GM19035 (cell line): ENCODE results near the gene SZT2.

ENCODE experiments used
- ATAC-seq: cut with Tn5 transposase; IDR thresholded peaks from one replicate; pipeline ENCODE4 v1.9.1; 2021; ENCODE audit not compliant: unreplicated experiment

SZT2 gene

DNA sequence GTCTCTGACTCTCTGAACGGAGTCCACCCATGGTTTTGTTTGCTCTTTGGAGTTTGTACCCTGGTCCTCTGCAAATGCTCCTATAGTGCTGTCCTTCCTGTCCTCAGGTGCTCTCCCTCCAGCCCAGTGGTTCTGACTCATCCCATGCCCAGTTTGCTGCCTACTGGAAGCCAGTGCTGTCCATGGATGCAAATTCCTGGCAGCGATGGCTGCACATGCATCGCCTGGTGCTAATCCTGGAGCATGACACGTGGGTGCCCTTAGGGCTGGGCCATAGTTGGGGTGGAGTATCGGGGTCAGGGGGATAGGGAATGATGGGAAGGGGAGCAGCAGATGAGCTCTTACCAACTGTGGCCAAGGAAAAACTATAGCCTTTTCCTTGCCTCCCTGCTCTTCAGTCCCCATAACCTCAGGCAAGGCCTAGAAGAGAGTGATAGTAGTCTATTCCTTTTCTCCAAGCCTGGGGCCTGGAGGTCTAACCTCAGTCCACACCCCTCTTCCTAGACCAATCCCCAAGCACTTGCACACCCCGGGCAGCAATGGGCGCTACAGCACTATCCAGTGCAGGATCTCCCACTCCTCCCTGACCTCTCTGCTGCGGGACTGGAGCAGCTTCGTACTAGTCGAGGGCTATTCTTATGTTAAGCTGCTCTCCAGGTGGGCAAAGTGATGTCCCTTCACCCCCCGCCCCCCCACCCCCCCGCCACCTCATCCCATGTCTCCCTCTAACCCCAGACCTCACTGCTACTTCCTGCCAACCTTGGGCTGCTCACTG is 32.5 kb downstream of the SZT2 start:
- ATAC-seq: no peak

DNA sequence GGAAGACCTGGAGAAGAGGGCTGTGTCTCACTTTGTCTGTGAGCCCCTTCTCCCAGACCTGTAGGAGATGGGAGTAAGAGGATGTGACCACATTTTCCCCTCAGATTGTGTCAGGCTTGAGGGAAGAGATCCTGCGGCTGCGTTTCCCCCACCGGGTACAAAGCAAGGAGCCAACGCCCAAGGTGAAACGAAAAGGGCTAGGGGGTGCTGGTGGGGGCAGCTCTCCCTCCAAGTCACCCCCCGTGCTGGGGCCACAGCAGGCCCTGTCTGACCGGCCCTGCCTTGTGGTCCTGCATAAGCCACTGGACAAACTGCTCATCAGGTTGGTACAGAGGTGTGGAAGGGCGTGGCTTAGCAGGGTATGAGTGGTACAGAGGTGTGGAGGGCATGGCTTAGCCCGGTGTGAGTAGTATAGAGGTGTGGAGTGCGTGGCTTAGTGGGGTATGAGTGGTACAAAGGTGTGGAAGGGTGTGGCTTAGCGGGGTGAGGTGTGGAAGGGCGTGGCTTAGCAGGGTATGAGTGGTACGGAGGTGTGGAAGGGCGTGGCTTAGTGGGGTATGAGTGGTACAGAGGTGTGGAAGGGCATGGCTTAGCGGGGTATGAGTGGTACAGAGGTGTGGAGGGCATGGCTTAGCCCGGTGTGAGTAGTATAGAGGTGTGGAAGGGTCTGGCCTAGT is 33.4 kb downstream of the SZT2 start:
- no peak for ATAC-seq

DNA sequence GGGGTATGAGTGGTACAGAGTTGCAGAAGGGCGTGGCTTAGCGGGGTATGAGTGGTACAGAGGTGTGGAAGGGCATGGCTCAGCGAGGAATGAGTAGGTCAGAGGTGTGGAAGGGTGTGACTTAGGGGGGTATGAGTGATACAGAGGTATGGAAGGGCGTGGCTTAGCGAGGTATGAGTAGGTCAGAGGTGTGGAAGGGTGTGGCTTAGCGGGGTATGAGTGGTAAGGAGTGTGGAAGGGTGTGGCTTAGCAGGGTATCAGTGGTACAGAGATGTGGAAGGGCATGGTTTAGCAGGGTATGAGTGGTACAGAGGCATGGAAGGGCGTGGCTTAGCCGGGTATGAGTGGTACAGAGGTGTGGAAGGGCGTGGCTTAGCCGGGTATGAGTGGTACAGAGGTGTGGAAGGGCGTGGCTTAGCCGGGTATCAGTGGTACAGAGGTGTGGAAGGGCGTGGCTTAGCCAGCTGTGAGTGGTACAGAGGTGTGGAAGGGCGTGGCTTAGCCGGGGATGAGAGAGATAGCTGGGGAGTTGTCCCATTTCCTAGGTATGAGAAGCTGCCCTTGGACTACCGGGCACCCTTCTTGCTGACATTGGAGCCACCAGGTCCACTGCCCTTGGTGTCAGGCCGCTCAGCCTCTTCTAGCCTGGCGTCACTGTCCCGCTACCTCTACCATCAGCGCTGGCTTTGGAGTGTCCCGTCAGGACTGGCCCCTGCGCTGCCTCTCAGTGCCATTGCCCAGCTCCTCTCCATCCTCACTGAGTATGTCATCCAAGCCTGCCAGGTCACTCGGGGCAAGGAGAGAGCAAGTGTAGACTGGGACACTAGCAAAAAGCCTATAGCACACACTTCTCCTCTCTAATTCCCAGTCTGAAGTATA is 34.2 kb downstream of the SZT2 start:
- no peak for ATAC-seq

DNA sequence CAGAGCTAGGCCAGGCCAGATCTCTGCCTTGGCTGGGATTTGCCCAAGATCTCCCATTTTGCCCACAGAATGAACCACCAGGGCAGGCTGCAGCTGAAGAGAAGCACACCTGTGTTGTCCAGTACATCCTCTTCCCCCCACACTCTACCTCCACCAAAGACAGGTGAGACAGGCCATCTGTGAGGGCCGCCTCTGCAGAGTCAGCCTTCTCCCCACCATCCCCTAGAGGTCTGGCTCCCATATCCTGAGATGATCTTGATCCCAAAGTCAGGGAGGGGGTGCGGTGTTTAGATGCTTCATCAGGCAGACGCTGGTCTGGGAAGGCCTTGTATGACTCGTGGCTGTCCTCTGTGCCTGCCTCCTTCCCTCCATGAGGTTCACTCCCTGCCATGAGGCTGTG is 35.3 kb downstream of the SZT2 start:
- ATAC-seq: no peak

DNA sequence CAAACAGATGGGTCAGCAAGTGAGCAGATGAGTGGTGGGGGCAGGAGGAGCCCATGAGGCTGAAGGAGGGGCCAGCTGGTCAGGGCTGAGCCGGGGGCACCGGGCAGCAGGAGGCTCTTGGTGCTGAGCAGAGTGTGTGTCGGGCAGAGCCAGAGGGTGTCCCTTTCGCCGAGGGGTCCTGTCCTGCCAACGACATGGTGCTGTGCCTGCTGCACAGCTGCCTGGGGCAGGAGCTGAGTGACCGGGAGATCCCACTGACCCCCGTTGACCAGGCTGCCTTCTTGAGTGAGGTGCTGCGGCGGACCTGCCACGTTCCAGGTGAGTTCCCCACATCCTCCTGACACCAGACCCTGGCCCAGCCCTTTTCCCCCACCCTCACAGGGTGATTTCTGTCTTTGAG is 36.5 kb downstream of the SZT2 start:
- no peak for ATAC-seq

DNA sequence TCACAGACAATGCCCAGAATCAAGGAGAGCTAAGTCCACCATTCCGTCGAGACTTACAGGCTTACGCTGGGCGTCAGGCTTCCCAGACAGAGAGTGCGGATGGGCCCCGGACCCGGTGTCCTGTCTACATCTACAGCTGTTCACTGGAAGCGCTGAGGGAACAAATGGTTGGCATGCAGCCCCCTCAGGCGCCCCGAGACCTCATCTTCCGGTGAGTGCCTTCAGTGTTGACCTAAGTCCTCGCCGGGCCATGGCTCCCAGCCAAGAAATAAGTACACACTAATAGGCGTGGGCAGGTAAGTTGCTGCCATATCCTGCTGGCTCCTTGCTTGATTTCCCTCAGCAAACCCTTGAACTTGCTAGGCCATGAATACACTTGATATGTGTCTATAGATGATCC is 37.8 kb downstream of the SZT2 start:
- no peak for ATAC-seq

DNA sequence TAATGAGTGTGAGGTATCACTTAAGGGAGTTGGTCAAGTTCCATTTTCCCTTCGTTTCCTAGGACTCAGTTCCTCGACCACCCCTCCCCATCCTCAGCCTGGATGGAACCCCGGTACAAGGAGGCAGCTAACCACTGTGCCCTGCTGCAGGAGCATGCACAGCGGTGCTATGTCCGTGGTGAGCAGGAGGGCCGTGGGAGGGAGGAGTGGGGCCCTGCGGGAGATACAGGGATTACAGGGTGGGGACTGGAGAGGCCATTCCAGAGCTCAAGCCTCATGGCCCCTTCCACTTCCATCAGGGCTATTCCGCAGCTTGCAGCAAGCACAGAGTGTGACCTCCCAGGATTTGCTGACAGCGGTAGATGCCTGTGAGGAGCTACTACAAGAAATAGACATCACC is 38.2 kb downstream of the SZT2 start:
- ATAC-seq: no peak

DNA sequence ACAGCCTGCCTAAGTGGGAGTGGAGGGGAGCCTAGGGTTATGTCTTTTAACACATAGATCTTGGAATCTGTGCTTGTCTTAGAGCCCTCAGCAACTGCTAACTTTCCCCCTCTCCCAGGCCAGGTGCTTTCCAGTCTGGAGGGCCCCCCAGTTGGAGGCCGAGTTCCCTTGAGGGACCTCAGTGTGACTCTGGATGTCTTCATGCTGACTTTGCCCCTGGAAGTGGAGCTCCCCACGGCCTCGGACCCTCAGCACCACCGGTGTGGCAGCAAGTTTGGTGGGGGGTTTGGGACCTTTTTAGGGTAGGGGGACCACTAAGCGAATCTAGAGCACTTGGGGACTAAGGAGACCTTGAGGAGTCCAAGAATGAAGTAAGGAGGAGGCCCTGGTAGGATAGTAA is 41.1 kb downstream of the SZT2 start:
- ATAC-seq: no peak

DNA sequence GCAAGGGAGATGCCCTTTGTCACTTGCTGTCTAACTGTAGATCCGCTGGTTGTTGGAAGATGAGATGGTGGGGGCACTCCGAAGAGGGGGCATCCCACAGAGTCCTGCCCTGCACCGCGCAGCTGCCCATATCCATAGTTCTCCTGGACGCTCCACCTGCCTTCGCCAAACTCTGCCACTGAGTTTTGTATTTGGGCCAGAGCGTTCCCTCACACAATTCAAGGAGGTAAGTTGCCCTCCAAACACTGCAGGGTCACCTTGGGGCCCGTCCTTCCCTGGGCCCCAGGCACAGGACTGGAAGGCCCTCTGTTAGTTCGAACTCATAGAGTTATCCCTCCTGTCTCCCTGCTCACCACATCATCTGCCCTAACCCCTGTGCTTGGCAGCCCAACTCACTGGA is 42.0 kb downstream of the SZT2 start:
- ATAC-seq: no peak

DNA sequence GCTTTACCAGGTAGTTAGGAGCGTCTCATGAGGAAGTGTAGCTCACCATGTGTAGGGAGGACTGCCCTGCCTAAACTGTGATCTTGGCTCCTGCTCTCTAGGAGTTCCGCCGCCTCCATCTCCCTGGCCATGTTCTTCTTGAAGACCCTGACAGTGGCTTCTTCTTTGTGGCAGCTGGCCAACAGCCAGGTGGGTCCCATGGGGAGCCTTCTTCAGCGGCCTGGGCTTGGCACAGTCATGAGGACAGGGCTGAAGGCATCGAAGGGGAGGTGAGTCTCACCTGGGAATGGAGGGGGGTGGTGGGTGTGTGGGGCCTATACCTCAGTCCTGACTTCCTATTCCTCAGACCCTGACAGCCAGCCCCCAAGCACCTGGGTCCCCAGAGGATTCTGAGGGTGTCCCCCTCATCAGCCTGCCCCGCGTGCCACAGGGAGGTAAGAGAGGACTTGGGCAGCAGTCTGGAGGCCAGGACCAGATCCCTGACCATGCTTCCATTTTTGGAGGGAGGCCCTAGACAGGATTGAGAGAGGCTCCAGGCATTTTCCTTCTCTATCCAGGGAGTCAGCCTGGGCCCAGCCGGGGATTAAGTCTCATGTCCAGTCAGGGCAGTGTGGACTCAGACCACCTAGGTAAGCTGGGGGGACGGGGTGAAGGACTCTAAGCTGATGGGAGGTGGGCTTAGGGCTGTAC is 42.6 kb downstream of the SZT2 start:
- no peak for ATAC-seq

DNA sequence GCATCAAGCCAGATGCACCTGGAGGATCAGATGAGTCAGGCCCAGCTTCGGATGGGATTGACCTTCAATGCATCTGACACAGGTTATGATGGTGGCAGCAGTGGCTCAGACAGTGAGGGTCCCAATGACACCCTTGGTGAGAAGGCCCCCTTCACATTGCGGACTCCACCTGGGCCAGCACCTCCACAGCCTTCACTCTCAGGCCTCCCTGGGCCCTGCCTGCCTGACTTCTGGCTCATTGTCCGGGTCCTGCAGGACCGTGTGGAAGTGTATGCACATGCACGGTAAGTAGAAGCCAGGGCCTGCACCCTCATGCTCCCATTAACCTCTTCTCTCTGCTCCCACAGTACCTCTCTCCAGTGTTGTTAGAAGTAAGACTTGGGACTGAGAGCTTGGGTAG is 43.2 kb downstream of the SZT2 start:
- no peak for ATAC-seq

DNA sequence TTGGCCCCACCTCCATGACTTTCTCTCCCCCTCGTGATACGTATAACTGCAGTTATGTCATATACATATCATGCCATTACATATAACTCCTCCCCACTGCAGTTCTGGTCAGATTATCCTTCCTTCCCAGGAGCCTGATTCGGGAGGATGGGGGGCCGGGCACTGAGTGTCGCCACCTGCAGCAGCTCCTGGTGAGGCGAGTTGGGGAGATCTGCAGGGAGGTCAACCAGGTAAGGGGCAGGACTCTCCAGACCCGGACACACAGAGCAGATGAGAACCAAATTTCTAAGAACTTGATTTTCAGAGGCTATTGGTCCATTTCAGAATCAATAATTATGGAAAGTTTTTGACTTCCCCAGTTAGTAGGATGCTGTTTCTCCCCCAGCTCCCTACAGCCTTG is 44.6 kb downstream of the SZT2 start:
- no peak for ATAC-seq

DNA sequence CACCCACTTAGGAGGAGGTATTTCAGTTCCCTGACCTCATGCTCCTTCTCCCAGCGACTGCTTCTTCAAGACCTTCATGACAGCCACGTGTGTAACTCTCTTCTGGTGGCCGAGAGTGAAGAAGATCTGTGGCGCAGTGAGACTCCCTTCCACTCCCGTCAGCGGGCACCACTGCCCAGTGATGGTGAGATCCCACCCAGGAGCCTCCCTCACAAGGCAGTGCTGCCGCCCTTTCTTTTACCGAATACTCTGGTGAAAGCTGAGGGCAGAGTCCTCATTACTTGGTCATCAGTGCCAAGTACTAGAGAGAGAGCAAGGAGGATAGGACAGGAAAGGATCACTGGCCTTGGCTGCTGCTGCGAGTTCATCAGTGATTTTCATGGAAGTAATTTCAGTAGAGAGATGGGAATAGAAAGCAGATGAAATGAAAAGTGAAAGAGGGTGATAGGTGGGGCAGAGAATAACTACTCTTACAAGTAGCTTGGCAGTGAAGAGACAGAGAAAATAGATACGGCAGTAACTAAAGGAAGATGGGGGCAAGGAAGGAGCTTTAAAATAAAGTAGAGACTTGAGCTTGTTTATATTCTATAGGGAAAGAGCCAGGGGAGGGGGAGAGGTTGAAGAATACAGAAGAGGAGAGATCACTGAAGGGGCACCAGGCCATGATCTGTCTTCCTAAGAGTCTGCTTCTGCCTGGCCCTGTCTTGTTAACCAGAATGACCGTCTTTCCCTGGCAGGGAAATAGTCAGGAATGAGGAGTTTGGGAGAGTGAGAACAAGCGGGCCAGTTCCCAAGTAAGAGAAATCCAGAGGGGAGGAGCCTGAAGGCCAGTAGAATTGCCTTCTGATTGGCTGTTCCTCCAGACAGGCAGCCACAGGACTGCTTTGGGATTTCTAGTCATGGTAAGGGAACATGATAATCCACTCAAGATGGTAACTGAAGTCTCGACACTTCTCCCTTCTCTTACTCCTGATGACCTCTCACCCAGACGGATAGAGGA is 45.7 kb downstream of the SZT2 start:
- no peak for ATAC-seq

DNA sequence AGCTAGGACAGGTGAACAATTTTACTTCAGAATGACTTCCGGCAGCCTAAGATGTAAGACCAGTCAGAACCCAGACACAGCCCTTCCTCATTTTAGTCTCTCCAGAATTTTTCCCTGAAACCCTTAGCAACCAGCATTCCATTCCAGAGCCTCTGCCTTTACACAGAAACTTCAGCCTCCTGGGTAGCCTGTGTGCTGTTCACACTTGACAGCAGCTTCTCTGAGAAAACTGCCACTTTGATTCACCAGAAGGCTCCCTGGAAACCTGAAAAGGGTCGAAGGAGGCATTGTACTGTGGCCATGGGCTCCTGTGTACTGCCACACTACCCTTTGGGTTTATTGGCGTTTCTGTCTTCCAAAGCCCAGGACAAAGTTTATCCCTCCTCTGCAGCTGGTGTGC is 46.7 kb downstream of the SZT2 start:
- ATAC-seq: no peak

DNA sequence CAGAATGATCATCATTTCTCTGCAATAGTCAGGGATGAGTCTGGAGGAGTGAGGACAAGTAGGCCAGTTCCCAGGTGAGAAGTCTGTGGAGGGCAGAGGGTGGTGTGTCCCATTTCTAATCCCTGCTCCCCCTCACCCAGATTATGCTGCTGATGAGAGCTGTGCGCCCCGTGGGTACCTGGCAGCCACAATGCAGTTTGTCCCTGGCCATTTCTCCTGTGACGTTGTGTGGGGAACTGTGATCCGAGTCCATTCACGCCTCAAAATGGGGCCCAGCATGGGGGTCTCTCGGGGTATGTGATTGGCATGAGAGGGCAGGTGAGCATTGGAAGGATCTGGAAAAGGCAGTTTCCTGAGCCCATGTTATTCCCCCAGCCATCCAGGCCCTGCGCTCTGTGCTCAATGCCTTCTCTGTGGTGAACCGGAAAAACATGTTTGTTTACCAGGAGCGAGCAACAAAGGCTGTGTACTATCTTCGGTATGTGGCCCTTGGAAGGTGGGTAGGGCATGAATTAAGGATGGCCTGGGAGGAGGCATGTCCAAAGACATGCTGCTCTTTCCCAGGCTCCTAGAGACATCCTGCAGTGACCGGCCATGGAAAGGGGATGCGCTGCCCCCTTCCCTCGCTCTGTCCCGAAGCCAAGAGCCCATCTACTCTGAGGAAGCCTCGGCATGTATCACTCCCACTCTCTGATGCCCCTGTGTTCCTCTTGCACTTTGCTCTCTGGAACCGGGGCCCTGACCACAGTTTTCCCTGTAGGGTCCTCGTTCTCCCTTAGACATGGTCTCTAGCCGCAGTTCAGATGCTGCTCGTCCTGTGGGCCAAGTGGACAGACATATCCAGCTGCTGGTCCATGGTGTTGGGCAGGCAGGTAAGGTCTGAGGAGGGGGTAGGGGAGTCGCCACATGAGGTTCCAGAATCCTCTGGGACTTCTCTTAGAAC is 47.6 kb downstream of the SZT2 start:
- no peak for ATAC-seq

DNA sequence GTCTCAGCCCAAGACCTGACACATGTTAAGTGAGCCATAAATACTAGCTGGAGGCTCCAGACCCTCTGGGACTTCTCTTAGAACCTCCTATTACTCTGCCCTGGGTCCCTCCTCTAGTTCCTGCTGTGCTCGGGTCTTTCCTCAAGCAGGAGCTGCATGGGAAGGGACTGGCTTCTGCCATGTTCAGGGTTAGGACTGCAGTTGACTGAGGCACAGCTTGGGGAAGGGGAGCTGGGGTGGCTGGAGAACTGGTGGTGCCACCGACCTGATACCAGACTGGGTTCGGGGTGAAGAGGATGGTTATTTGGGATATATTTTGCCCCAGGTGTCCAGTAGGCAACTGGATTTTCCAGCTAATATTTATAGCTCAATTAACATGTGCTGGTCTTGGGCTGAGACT is 48.3 kb downstream of the SZT2 start:
- no peak for ATAC-seq

DNA sequence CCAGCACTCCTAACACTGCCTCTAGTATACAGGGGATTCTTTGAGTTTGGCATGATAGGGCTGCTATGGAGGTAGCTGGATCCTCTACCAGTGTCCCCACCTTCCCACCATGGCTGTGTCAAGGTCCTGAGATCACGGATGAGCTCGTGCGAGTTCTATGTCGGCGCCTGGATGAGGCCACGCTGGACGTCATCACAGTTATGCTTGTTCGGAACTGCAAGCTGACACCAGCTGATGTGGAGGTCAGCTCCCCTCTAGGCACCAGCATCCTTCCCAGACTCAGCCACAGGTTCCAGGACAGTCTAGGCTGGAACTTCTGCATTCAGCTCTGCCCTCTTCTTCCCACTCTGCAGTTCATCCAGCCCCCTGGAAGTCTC is 48.9 kb downstream of the SZT2 start:
- ATAC-seq: no peak

DNA sequence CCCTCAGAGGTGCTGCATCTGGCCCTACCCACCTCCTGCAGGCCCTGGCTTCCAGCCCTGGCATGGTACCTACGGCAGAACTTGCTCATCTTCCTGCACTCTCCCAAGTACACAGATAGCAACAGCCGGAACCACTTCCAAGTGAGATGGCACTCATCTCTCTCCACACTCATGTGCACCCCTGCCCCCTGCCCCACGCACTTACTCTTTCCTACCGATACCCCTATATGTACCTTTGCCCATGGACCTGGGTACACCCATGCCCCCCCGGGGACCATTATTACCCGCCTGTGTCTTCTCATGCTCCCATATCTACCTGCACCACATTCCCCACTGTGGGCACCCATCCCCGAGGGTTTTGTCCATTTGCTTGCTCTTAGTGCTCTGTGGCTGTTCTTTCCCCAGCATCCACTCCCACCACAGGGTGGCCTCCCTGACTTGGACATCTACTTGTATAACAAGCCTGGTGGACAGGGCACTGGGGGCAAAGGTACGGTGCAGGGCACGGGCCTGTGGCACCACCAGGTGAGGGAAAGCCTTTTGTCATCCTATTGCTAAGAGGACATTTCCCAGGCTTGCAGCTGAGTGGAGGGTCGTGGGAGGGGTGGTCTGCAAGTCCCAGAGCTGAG is 49.4 kb downstream of the SZT2 start:
- ATAC-seq: no peak

DNA sequence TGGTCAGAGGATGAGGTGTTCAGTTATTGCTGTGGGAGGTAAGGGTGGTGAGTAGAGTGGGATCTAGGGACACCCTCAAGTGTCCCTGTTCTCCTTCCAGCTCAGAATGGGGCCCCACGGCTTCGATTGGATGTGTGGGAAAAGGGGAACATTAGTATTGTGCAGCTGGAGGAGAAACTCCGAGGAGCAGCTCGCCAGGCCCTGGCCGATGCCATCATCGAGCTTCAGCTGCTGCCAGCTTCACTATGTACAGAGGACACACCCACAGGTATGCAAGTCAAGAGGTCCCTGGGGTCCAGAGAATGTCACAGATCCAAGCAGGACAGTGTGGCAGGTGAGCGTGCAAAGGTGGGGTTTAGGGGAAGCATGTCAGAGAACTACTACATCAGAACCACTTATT is 50.1 kb downstream of the SZT2 start:
- no peak for ATAC-seq
